HG02642 (cell line): ENCODE results near the gene HOXD12.

Source experiments
- ATAC-seq: cut with Tn5 transposase; IDR thresholded peaks from one replicate; pipeline ENCODE4 v1.9.1; 2021; ENCODE audit warnings: mild to moderate bottlenecking; ENCODE audit not compliant: unreplicated experiment, poor library complexity

Gene HOXD12

DNA sequence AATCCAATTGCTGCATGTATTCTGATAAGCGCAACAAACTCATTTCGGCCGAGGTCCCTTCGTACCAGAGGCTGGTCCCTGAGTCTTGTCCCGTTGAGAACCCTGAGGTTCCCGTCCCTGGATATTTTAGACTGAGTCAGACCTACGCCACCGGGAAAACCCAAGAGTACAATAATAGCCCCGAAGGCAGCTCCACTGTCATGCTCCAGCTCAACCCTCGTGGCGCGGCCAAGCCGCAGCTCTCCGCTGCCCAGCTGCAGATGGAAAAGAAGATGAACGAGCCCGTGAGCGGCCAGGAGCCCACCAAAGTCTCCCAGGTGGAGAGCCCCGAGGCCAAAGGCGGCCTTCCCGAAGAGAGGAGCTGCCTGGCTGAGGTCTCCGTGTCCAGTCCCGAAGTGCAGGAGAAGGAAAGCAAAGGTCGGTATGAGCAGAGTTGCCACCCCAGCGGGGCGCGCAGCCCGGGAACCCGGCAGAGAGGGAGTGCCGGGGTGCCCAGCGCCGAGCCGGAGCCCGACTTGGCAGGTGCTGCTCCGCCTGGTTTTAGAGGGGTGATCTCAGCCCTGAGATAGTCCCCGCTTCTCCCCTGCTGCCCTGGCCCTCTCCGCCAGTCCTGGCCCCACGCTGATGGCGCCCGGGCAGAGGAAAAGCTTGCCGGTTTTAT, 17.7 kb downstream of the HOXD12 start:
- ATAC-seq: no peak

DNA sequence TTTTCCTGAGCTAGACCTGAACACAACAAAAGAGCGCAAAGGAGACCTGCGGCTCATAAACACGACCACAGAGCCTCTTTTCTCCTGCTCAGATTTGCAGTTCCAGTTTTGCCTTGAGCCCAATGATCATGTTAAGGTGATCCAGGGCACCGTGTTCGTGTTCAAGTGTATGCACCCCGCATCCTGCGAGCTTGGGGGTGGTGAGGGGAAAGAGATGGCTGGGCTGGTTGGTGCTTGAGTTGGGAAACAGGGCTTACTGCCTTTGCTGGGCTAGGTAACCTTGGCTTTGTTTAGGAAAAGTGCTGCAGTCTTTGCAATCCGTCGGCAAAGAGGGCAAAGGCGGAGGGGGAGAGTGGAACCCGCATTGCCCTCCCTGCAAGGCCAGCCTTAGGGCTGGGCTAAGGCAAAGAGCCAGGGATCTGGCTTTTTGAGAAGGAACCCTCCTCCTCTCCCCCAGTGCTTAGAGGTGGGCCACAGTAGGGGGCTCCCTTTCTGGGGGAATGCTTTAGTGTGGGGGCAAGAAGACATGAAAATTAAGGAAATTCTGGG, 18.3 kb downstream of the HOXD12 start:
- ATAC-seq: no peak

DNA sequence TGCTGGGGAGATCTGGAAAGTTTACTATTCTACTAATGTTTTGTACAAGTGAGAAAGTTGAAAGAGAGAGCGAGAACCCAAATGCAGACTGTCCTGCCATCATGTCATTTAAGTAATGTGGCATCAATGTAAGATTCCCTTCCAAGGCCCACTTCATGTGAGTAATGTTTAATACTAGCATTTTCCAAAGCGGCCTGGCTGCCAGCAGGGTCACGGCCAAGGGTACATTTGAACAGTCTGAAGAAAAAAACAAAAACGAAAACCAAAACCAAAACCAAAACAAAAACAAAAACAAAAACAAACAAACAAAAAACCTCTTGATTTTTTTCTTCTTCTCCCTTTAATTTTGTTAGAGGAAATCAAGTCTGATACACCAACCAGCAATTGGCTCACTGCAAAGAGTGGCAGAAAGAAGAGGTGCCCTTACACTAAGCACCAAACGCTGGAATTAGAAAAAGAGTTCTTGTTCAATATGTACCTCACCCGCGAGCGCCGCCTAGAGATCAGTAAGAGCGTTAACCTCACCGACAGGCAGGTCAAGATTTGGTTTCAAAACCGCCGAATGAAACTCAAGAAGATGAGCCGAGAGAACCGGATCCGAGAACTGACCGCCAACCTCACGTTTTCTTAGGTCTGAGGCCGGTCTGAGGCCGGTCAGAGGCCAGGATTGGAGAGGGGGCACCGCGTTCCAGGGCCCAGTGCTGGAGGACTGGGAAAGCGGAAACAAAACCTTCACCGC, 19.2 kb downstream of the HOXD12 start:
- ATAC-seq: no peak

GRCh38 chr2:176120364-176121189, 21.0 kb downstream of the HOXD12 start:
- ATAC-seq: no peak

GRCh38 chr2:176121190-176122051, 21.8 kb downstream of the HOXD12 start:
- ATAC-seq: no peak

GRCh38 chr2:176122052-176122682, 22.6 kb downstream of the HOXD12 start:
- ATAC-seq: no peak

DNA sequence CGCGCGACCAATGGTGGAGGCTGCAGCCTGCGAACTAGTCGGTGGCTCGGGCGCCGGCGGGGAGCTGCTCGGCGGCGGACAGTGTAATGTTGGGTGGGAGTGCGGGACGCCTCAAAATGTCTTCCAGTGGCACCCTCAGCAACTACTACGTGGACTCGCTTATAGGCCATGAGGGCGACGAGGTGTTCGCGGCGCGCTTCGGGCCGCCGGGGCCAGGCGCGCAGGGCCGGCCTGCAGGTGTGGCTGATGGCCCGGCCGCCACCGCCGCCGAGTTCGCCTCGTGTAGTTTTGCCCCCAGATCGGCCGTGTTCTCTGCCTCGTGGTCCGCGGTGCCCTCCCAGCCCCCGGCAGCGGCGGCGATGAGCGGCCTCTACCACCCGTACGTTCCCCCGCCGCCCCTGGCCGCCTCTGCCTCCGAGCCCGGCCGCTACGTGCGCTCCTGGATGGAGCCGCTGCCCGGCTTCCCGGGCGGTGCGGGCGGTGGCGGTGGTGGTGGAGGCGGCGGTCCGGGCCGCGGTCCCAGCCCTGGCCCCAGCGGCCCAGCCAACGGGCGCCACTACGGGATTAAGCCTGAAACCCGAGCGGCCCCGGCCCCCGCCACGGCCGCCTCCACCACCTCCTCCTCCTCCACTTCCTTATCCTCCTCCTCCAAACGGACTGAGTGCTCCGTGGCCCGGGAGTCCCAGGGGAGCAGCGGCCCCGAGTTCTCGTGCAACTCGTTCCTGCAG, 23.3 kb downstream of the HOXD12 start, which contains the start of gene HOXD9:
Gene HOXD9, plus strand, starts transcription at position 37 of the 728 bp plus-strand sequence. Its CDS starts 50 bp downstream, at position 87.
- ATAC-seq: no peak

DNA sequence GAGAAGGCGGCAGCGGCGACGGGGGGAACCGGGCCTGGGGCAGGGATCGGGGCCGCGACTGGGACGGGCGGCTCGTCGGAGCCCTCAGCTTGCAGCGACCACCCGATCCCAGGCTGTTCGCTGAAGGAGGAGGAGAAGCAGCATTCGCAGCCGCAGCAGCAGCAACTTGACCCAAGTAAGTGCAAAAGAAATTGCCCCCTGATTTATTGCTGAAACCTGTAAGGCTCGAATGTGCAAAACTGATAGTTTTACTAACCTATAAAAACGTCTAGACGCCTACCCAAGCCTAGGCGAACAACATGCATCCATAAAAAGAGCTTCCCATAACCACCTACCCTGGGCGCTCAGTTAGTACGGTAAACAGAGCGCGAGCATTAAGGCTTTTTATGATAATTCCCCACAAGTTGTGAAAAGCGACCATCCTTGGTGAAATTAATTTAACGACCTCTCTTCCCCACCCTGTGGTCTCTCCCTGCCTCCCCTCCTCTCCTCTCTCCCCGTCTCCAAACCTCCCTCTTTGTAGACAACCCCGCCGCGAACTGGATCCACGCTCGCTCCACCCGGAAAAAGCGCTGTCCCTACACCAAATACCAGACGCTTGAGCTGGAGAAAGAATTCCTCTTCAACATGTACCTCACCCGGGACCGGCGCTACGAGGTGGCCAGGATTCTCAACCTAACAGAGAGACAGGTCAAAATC, 24.0 kb downstream of the HOXD12 start:
- no peak for ATAC-seq

GRCh38 chr2:176124110-176124946, 24.7 kb downstream of the HOXD12 start:
- no peak for ATAC-seq

DNA sequence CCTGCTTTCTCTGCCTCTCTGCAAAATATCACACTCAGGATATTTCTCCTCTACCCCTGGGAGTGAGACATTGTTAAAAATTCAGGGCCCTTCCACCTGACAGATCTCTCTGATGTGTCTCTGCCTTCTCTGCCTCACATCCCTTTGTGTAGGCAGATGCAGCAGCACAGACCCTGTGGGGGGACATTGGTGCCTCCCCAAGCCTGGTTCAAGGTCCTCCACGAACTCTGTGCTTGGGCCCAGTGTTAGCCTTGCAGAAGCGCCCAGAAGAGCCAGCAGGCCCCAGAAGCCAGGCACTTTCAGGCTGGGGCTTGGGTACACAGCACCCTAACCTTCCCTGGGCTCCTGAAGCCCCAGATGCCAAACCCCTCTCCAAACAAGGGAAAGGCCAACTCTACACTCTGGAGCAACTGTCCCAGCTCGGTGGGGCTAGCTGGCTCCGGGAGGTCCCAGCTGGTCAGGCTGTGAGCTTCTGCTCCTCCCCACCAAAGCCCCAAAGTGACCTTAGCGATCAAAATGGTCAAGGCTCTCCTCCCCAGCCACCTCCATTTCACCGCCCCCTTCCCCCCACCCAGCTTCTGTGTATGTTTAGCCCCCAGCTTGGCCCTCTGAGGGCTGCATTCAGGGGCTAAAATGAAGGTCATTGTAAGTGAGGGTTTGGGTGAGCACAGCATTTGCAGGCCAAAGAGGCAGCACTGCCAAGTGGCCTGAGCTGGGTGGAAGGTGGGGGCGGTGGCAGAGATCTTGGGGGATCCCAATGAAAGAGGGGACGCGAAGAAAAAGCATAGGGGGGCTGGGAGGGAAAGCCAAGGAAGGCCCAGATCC, 25.6 kb downstream of the HOXD12 start:
- no peak for ATAC-seq

- no peak for ATAC-seq
These were observed 26.1 kb downstream of the HOXD12 start for GRCh38 chr2:176125772-176126054.

DNA sequence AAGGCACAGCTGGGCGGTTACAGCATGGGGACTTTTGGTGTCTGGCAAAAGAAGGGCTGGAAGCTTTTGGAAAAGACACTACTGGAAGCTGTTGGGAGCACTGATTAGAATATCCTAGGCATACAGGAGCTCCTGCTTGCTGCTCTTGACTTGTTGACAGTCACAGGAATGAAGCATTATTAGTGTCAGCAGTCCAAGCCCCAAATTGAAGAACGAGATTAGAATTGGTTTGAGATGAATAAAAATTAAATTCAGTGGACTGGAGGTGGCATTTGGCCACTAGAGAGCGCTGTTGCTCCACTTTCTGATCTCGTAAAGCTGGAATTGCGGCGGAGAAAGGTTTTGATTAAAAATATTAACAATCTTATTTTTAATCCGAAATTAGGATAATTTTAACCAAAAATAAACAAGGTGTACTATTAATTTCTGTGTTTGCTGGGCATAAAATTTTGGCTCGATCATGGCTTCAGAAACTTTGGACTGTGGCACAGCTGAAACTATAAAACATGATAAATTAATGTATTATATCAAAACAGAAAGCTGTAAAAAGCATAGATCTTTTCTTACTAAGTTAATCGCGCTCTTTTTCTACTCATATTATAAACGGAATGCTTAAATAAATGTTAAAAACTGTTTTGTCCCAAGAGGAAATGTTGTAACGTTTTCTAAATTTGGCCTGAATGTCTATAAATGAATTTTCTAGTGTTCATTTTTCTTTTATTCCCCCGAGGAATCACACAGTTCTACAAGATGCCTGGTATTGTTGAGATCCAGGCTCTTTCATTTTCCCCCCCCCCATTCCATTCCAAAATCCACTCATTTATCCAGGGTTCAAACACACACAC, 27.6 kb downstream of the HOXD12 start:
- ATAC-seq: no peak

DNA sequence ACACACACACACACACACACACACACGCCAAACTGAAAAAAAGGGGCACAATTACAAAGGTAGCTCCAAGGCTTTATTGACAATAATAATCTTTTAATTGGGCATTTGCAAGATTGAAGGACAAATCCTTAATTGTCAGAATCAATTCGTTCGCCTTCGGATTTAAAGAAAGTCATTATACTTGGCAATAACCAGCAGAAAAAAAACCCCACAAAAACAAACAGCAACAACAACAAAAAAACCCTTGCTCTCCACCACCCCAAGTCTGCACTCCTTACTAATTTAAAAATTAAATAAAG, 28.1 kb downstream of the HOXD12 start:
- no peak for ATAC-seq

DNA sequence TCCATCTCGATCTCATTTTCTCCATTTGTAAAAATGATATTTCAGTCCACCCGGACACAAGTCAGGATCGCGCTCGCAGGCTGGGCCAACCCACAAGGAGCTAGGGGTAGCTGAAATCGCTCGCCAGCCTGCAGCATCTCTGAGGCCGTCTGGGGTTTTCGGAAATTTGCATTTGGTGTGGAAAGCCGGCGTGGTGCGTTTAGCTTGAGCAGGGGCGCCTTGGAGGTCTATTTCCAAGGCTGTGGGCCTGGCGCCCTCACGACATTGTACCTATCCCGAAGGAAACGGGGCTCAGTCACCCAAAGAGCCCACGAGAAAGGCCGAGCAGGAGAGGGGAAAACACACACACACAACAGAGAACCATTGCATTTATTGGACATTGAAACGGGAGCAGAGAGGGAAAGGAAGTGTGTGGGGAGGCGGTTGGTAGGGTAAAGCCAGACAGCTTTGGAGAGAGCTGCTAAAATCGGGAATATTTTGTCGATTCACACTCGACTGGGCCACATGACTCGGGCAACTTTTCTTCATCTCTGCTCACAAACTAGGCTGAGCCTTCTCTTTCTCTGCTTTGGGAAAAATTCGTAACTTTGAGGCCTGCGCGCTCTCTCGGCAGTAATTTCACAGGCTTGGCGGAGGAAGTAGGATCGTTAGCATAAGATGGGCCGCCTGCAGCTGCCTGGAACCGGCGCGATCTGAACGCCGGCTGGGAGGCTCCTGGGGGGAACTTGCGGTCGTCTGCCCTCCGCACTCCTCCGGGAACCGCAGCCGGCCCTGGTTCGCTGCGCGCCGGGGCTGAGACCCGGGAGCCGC, 28.8 kb downstream of the HOXD12 start:
- ATAC-seq: no peak
